Right cardiac atrium (tissue), 5 donors: ENCODE measurements around the gene SOX1. TPM values are rescaled to one million over a fixed set of nuclear protein-coding genes. Genes with fewer than 3 reads are reported as not detected.
A peak's percentile ranks its signal among the peaks of the same experiment; 100 is the strongest.

Source experiments
- ATAC-seq, 2 donors: fragments of 200-7000 bp; cut with Tn5 transposase; one replicate each; pipeline versions ENCODE4 v1.8.0 to v1.9.1; 2020; ENCODE audit warnings: moderate library complexity in 2 of 2, mild to moderate bottlenecking in 1 of 2
- DNase-seq, 3 donors: peaks; one replicate each; pipeline ENCODE4 v3.0.0-alpha.2; 2020
- H3K27ac ChIP-seq: one replicate; pipeline ENCODE4 v1.5.1; 2013; ENCODE audit warnings: mild to moderate bottlenecking, low read length, control low read depth, moderate library complexity
- H3K27me3 ChIP-seq: one replicate; pipeline ENCODE4 v1.6.1; 2013; ENCODE audit not compliant: control insufficient read depth, insufficient read depth
- H3K4me1 ChIP-seq: one replicate; pipeline ENCODE4 v1.6.1; 2013; ENCODE audit warnings: low read length; ENCODE audit not compliant: control insufficient read depth, insufficient read depth
- H3K4me3 ChIP-seq: one replicate; pipeline ENCODE4 v1.5.1; 2013; ENCODE audit warnings: low read length, control low read depth
- H3K9me3 ChIP-seq: one replicate; pipeline ENCODE4 v1.6.1; 2013; ENCODE audit warnings: low read length; ENCODE audit not compliant: control insufficient read depth
- WGBS: extraction: QIAGEN DNeasy Blood & Tissue Kit; methylation state at CpG from one replicate; pipeline ENCODE4 v1.1.7; 2013; 5-methylcytosine and 5-hydroxymethylcytosine counted together
- intact Hi-C, 4 donors: fragments of 100-400 bp; cut with DNase I; formaldehyde crosslinking; loops; one replicate each; pipeline versions ENCODE4 v1.11.0 to v1.14.0; 2022 to 2023
- polyA plus RNA-seq: library from polyadenylated mRNA; stranded (reverse); fragments of 200-250 nt; gene quantifications from one replicate; pipeline ENCODE4 v1.2.3, GENCODE V29; 2013
- total RNA-seq, 4 donors: library from RNA; stranded (reverse); fragmentation: NEBNext Ultra II Directional; extraction: Animal tissue kit (Norgen Biotek cat#: 25700); gene quantifications; one replicate each; pipeline ENCODE4 v1.2.1, GENCODE V29; 2021
- donor health status: healthy with polysubstance abuse.
- donor health status: DM: no; HTN: yes; CAD: no.
- donor health status: DM: no; HTN: no; CAD: no.
- donor health status: DM: no; HTN: yes; CAD: no; lungs with severe emphysema.
- donor health status: DM: yes; HTN: yes; CAD: no.

Gene SOX1
- total and polyA plus RNA-seq, 5 donors, result not detected

GRCh38 chr13:112059457-112060281, 7.3 kb upstream of the SOX1 start:
- no peak for DNase-seq
- no peak for ATAC-seq
- Histone ChIP-seq H3K27me3 (peaks cover 9% of the 10 kb centered on the region), H3K4me1 (peaks cover 4% of the 10 kb centered on the region), H3K27ac (no peak overlapping the region), H3K4me3 (no peak overlapping the region), H3K9me3 (no peaks in the 10 kb centered on the region)
- intact Hi-C loops, result no loop called here
- WGBS, result 11% methylated on average over 15 of the region's 15 CpGs

GRCh38 chr13:112060282-112060830, 6.6 kb upstream of the SOX1 start:
- H3K27me3 ChIP-seq, result peaks cover 9% of the 10 kb centered on the region
- no peak for DNase-seq
- no peak overlapping the region for H3K27ac ChIP-seq
- peaks cover 4% of the 10 kb centered on the region for H3K4me1 ChIP-seq
- H3K9me3 ChIP-seq, result no peaks in the 10 kb centered on the region
- intact Hi-C loops, result no loop called here
- no peak for ATAC-seq
- 12% methylated on average over 14 of the region's 14 CpGs for WGBS
- H3K4me3 ChIP-seq, result no peak overlapping the region

GRCh38 chr13:112060899-112061366, 6.0 kb upstream of the SOX1 start:
- ATAC-seq, result no peak
- H3K9me3 ChIP-seq, result no peaks in the 10 kb centered on the region
- no peak overlapping the region for H3K4me3 ChIP-seq
- no peak for DNase-seq
- H3K4me1 ChIP-seq, result peaks cover 4% of the 10 kb centered on the region
- peaks cover 8% of the 10 kb centered on the region for H3K27me3 ChIP-seq
- WGBS, result 1% methylated on average over 29 of the region's 29 CpGs
- intact Hi-C loops, result no loop called here
- H3K27ac ChIP-seq, result no peak overlapping the region

GRCh38 chr13:112061367-112062061, 5.4 kb upstream of the SOX1 start:
- no peak overlapping the region for H3K27ac ChIP-seq
- peaks cover 4% of the 10 kb centered on the region for H3K27me3 ChIP-seq
- H3K4me1 ChIP-seq, result peaks cover 4% of the 10 kb centered on the region
- ATAC-seq (no peak), DNase-seq (peak in 1 of 3 donors; percentile 18)
- 3% methylated on average over 52 of the region's 52 CpGs for WGBS
- H3K4me3 ChIP-seq, result no peak overlapping the region
- intact Hi-C loops, result no loop called here
- H3K9me3 ChIP-seq, result no peaks in the 10 kb centered on the region

- no peak overlapping the region for H3K4me3 ChIP-seq
- no peaks in the 10 kb centered on the region for H3K4me1 ChIP-seq
- peaks cover 4% of the 10 kb centered on the region for H3K27me3 ChIP-seq
- no peaks in the 10 kb centered on the region for H3K9me3 ChIP-seq
- ATAC-seq, result no peak
- 4% methylated on average over 25 of the region's 25 CpGs for WGBS
- intact Hi-C loops, result no loop called here
- no peak for DNase-seq
- H3K27ac ChIP-seq, result no peak overlapping the region
These were observed 4.8 kb upstream of the SOX1 start for GRCh38 chr13:112062072-112062567.

GRCh38 chr13:112062571-112063570, 4.1 kb upstream of the SOX1 start:
- Histone ChIP-seq H3K27ac (no peak overlapping the region), H3K4me3 (no peak overlapping the region), H3K9me3 (no peaks in the 10 kb centered on the region), H3K4me1 (no peaks in the 10 kb centered on the region), H3K27me3 (peaks cover 4% of the 10 kb centered on the region)
- DNase-seq, result peak in 1 of 3 donors; percentile 24
- intact Hi-C loops, result no loop called here
- 2% methylated on average over 78 of the region's 78 CpGs for WGBS
- ATAC-seq, result no peak

- 15% methylated on average over 2 of the region's 2 CpGs for WGBS
- Histone ChIP-seq H3K4me3 (no peak overlapping the region), H3K4me1 (no peaks in the 10 kb centered on the region), H3K27me3 (peaks cover 4% of the 10 kb centered on the region), H3K27ac (no peak overlapping the region), H3K9me3 (no peaks in the 10 kb centered on the region)
- no peak for ATAC-seq
- no peak for DNase-seq
- intact Hi-C loops, result no loop called here
These were observed 3.1 kb upstream of the SOX1 start for GRCh38 chr13:112063807-112064206.

- ATAC-seq, result no peak
- Histone ChIP-seq H3K27ac (no peak overlapping the region), H3K4me3 (no peak overlapping the region), H3K4me1 (no peaks in the 10 kb centered on the region), H3K9me3 (no peaks in the 10 kb centered on the region), H3K27me3 (peaks cover 4% of the 10 kb centered on the region)
- DNase-seq, result no peak
- intact Hi-C loops, result no loop called here
- 13% methylated on average over 7 of the region's 7 CpGs for WGBS
These were observed 2.7 kb upstream of the SOX1 start for GRCh38 chr13:112064222-112064621.

- H3K9me3 ChIP-seq, result no peaks in the 10 kb centered on the region
- no peak for ATAC-seq
- no peak for DNase-seq
- H3K27ac ChIP-seq, result no peak overlapping the region
- WGBS, result 5% methylated on average over 11 of the region's 11 CpGs
- no peaks in the 10 kb centered on the region for H3K4me1 ChIP-seq
- H3K4me3 ChIP-seq, result no peak overlapping the region
- intact Hi-C loops, result no loop called here
- peaks cover 4% of the 10 kb centered on the region for H3K27me3 ChIP-seq
These were observed 1.5 kb upstream of the SOX1 start for GRCh38 chr13:112065521-112065866.

GRCh38 chr13:112065867-112066623, 904 bp upstream of the SOX1 start:
- 3% methylated on average over 48 of the region's 48 CpGs for WGBS
- Histone ChIP-seq H3K4me1 (no peaks in the 10 kb centered on the region), H3K9me3 (no peaks in the 10 kb centered on the region), H3K4me3 (peak overlapping the region; percentile 50), H3K27ac (no peak overlapping the region), H3K27me3 (peaks cover 4% of the 10 kb centered on the region)
- peak in 1 of 2 donors; percentile 33 for ATAC-seq
- DNase-seq, result no peak
- intact Hi-C loops, result no loop called here
